Smooth muscle cell (in vitro differentiated cells): Measurements from ENCODE around the gene TDRD1. TPM values are rescaled to one million over a fixed set of nuclear protein-coding genes. Genes with fewer than 3 reads are reported as not detected.

Experiments used
- DNase-seq: peaks from one replicate; lab custom pipeline; 2025; ENCODE audit not compliant: unreplicated experiment; lab: John Stamatoyannopoulos, UW
- H2AFZ ChIP-seq: fragments of 200-600 bp; sonication (generic); 2 replicates; pipeline ENCODE4 v1.6.0; 2016; ENCODE audit warnings: antibody characterized with exemption, low read depth, mild to moderate bottlenecking
- H3F3A ChIP-seq: fragments of 200-600 bp; sonication (generic); 2 replicates; pipeline ENCODE4 v1.6.0; 2017; ENCODE audit warnings: antibody characterized with exemption, low read depth
- H3K27ac ChIP-seq: fragments of 200-600 bp; sonication (generic); 2 replicates; pipeline ENCODE4 v1.5.1; 2016; ENCODE audit warnings: low read depth, mild to moderate bottlenecking
- H3K27me3 ChIP-seq: fragments of 200-600 bp; sonication (generic); 2 replicates; pipeline ENCODE4 v1.6.1; 2016; ENCODE audit warnings: low read depth, mild to moderate bottlenecking
- H3K36me3 ChIP-seq: fragments of 200-600 bp; sonication (generic); 2 replicates; pipeline ENCODE4 v1.5.1; 2016; ENCODE audit warnings: low read depth
- H3K4me1 ChIP-seq: fragments of 200-600 bp; sonication (generic); 2 replicates; pipeline ENCODE4 v1.5.1; 2016; ENCODE audit warnings: low read depth
- H3K4me2 ChIP-seq: fragments of 200-600 bp; sonication (generic); 2 replicates; pipeline ENCODE4 v1.6.0; 2016; ENCODE audit warnings: mild to moderate bottlenecking
- H3K4me3 ChIP-seq: fragments of 200-600 bp; sonication (generic); 2 replicates; pipeline ENCODE4 v1.5.1; 2016; ENCODE audit warnings: mild to moderate bottlenecking
- H3K79me2 ChIP-seq: fragments of 200-600 bp; sonication (generic); 2 replicates; pipeline ENCODE4 v1.6.0; 2016; ENCODE audit warnings: low read depth, mild to moderate bottlenecking
- H3K9ac ChIP-seq: fragments of 200-600 bp; sonication (generic); 2 replicates; pipeline ENCODE4 v1.6.0; 2016; ENCODE audit warnings: low read depth
- H3K9me3 ChIP-seq: fragments of 200-600 bp; sonication (generic); replicated peaks from 2 replicates; pipeline ENCODE4 v1.5.1; 2016; ENCODE audit warnings: low read depth
- H4K20me1 ChIP-seq: fragments of 200-600 bp; sonication (generic); 2 replicates; pipeline ENCODE4 v1.6.0; 2016; ENCODE audit warnings: low read depth
- WGBS: methylation state at CpG from one replicate; pipeline ENCODE4 v1.1.7; 2016; ENCODE audit warnings: low lambda C conversion rate; 5-methylcytosine and 5-hydroxymethylcytosine counted together
- polyA plus RNA-seq: library from polyadenylated mRNA; unstranded; fragments of >200 nt; fragmentation: Nextera tagmentation; extraction: Ambion mirVana; gene quantifications from 2 replicates; pipeline ENCODE4 v1.2.1, GENCODE V29; 2016
- total RNA-seq: library from RNA; depleted of rRNA; stranded (reverse); fragments of >200 nt; gene quantifications from 2 replicates; pipeline ENCODE4 v1.2.3, GENCODE V29; 2014
- TF ChIP-seq, protein P1 (sequence below): fragments of 200-600 bp; sonication (generic); IDR thresholded peaks from 2 replicates; pipeline ENCODE4 v1.5.1; 2017; ENCODE audit warnings: borderline replicate concordance, mild to moderate bottlenecking, antibody characterized with exemption; ENCODE audit not compliant: insufficient read depth, poor library complexity, severe bottlenecking

The TDRD1 gene
- total and polyA plus RNA-seq, 2 experiments from 2014 or later, result not detected

DNA sequence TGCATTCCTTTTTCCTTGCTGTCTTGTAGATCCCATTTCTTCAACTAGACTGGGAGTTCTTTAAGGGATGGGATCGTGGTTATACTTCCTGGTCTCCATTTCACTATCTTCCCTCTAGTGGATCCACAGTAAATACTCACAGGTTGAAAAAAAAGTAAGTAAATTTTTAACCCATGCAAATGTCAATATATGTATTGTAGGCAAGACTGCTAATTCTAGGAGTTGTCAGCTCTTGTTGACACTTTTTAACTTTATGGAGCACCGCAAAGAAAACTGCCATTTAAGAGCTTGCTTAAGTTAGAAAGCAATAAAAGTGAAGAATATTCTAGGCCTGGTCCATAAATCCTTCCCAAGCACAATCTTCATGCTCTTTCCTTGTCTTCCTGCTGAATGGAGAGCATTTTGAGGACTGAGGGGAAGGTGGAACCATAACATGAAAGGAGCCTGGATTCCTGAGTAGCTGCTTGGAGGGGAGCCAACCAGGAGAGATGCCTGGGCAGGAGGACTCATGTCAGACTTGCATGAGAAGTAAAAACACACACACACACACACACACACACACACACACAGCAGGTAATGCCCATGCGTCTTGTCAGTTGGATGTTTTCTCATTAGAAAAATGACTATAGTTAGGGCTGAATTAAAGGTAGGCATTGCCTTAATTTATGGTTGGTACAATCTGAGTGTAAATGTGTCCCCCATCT lies 92.1 kb downstream of the TDRD1 start:
- peaks cover 10% of the 10 kb centered on the region for H3F3A ChIP-seq
- H4K20me1 ChIP-seq, result no peaks in the 10 kb centered on the region
- no peaks in the 10 kb centered on the region for H3K79me2 ChIP-seq
- no peak overlapping the region for H3K9ac ChIP-seq
- H3K27ac ChIP-seq, result peak overlapping the region; percentile 71
- no peak for DNase-seq
- H3K36me3 ChIP-seq, result no peaks in the 10 kb centered on the region
- H3K4me2 ChIP-seq, result peak overlapping the region; percentile 67
- 68% methylated on average over 3 of the region's 3 CpGs for WGBS
- H3K4me1 ChIP-seq, result no peaks in the 10 kb centered on the region
- H3K9me3 ChIP-seq, result no peaks in the 10 kb centered on the region
- no peak overlapping the region for H2AFZ ChIP-seq
- no peak overlapping the region for H3K4me3 ChIP-seq
- TF ChIP-seq, protein P1, sequence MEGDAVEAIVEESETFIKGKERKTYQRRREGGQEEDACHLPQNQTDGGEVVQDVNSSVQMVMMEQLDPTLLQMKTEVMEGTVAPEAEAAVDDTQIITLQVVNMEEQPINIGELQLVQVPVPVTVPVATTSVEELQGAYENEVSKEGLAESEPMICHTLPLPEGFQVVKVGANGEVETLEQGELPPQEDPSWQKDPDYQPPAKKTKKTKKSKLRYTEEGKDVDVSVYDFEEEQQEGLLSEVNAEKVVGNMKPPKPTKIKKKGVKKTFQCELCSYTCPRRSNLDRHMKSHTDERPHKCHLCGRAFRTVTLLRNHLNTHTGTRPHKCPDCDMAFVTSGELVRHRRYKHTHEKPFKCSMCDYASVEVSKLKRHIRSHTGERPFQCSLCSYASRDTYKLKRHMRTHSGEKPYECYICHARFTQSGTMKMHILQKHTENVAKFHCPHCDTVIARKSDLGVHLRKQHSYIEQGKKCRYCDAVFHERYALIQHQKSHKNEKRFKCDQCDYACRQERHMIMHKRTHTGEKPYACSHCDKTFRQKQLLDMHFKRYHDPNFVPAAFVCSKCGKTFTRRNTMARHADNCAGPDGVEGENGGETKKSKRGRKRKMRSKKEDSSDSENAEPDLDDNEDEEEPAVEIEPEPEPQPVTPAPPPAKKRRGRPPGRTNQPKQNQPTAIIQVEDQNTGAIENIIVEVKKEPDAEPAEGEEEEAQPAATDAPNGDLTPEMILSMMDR, result no peak
- no peaks in the 10 kb centered on the region for H3K27me3 ChIP-seq

DNA sequence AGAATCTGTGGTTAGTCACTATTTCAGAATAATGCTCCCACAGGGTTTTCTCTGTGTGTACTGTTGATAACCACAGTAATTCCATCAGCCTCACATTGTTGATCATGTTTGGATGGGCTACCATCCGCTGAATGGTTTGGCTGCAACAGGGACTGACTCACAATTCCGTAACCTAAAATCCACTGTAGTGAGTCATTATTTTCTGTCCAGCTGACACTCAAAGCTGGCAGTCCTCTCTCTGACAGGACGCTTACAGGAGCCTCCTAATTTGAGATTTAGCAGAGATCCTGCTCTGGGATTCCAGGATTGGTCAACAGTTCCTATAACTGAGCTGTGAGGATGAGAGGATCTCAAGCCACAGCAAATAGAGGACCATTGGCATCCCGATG lies 92.6 kb downstream of the TDRD1 start:
- peak overlapping the region; percentile 67 for H3K4me2 ChIP-seq
- no peaks in the 10 kb centered on the region for H3K79me2 ChIP-seq
- no peak overlapping the region for H3K4me3 ChIP-seq
- no peaks in the 10 kb centered on the region for H3K4me1 ChIP-seq
- H4K20me1 ChIP-seq, result no peaks in the 10 kb centered on the region
- no peaks in the 10 kb centered on the region for H3K27me3 ChIP-seq
- H3K36me3 ChIP-seq, result no peaks in the 10 kb centered on the region
- H2AFZ ChIP-seq, result no peak overlapping the region
- no peak overlapping the region for H3K9ac ChIP-seq
- TF ChIP-seq, protein P1, result no peak
- DNase-seq, result no peak
- H3K27ac ChIP-seq, result peak overlapping the region; percentile 71
- peaks cover 10% of the 10 kb centered on the region for H3F3A ChIP-seq
- WGBS, result 10% methylated on average over 4 of the region's 4 CpGs
- H3K9me3 ChIP-seq, result no peaks in the 10 kb centered on the region

DNA sequence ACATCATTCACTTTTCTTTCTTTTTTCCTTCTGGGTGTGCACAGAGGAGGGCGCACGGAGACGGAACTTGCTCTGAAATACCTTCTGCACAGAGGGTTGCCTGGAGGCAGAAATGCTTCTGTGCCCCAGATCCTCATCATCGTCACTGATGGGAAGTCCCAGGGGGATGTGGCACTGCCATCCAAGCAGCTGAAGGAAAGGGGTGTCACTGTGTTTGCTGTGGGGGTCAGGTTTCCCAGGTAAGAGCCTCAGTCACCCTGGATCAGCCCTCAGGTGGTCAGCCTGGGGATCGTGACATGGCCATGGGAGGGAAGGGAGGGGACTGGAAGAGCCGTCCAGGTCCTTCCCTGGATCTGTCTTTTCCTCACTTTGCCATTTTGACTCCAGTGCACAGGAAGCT lies 93.5 kb downstream of the TDRD1 start:
- Histone ChIP-seq H3K79me2 (no peaks in the 10 kb centered on the region), H3K4me3 (no peak overlapping the region), H3K36me3 (no peaks in the 10 kb centered on the region), H3K4me2 (no peak overlapping the region), H3K9ac (no peak overlapping the region), H2AFZ (no peak overlapping the region), H3K27ac (no peak overlapping the region), H3K9me3 (no peaks in the 10 kb centered on the region), H3K27me3 (no peaks in the 10 kb centered on the region), H4K20me1 (no peaks in the 10 kb centered on the region), H3F3A (peaks cover 10% of the 10 kb centered on the region), H3K4me1 (no peaks in the 10 kb centered on the region)
- TF ChIP-seq, protein P1, result no peak
- WGBS, result 86% methylated on average over 6 of the region's 6 CpGs
- no peak for DNase-seq

DNA sequence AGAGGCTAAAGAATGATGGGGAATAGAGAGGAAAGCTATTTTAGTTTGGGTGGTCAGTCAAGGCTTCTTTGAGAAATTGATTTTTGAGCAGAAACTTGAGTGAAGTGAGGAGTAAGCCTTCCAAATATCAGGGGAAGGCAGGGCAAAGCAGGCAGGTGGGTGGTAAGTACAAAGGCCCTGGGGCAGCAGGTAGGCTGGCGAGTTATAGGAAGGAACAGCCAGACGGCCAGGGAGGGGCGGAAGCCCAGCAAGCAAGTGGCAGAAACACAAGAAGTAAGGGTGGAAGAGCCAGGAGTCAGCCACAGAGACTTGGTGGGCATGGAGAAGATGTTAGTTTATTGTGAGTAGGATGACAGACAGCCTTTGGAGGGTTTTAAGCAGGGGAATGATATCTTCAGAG lies 94.8 kb downstream of the TDRD1 start:
- Histone ChIP-seq H3K27ac (no peak overlapping the region), H3K9ac (no peak overlapping the region), H3K27me3 (no peaks in the 10 kb centered on the region), H3K36me3 (no peaks in the 10 kb centered on the region), H3K4me2 (no peak overlapping the region), H3K4me3 (no peak overlapping the region), H2AFZ (no peak overlapping the region), H4K20me1 (no peaks in the 10 kb centered on the region), H3K9me3 (no peaks in the 10 kb centered on the region), H3F3A (peaks cover 10% of the 10 kb centered on the region), H3K4me1 (no peaks in the 10 kb centered on the region), H3K79me2 (no peaks in the 10 kb centered on the region)
- DNase-seq, result no peak
- 78% methylated on average over 3 of the region's 3 CpGs for WGBS
- TF ChIP-seq, protein P1, result no peak
